Measurements from ENCODE around the gene BCL2L2. TPM values are rescaled to one million over a fixed set of nuclear protein-coding genes. Genes with fewer than 3 reads are reported as not detected.

BCL2L2 gene
- total and polyA plus RNA-seq, 10 of the 15 experiments (the other 5 are each of a cell fraction or from before 2014, with no cell fraction given): 1.4 to 14.7 (median 7.1) TPM

- TF ChIP-seq MEF2A (IDR thresholded peaks at IDR 0.05; ENCODE audit: insufficient read depth, low read depth, low read length) (no peak), EZH2 (IDR thresholded peaks at IDR 0.05; ENCODE audit: borderline replicate concordance, control insufficient read depth, low read depth, low read length) (no peak), CUX1 (IDR thresholded peaks at IDR 0.05; ENCODE audit: insufficient replicate concordance, low read depth, low read length) (no peak), BCL11A (IDR thresholded peaks at IDR 0.05; ENCODE audit: low read depth, low read length) (no peak), MXI1 (IDR thresholded peaks at IDR 0.05; ENCODE audit: low read depth, low read length) (no peak), SP1 (IDR thresholded peaks at IDR 0.05; ENCODE audit: low read depth, low read length) (no peak), PRDM15 (CRISPR knock-in tag; IDR thresholded peaks at IDR 0.05) (no peak), YY1 (IDR thresholded peaks at IDR 0.05; ENCODE audit: low read depth, low read length) (peak; percentile 61; the same call in 1 of the 2 replicates), RFX5 (IDR thresholded peaks at IDR 0.05; ENCODE audit: low read depth, low read length) (no peak), CHD2 (IDR thresholded peaks at IDR 0.05; ENCODE audit: borderline replicate concordance, low read depth, low read length) (peak; percentile 77), ZZZ3 (IDR thresholded peaks at IDR 0.05; ENCODE audit: control insufficient read depth, insufficient read length, low read depth) (no peak), HDGF (IDR thresholded peaks at IDR 0.05) (0 out of 2 replicates have a peak, but pooled peaks have one; percentile 21), SRF (IDR thresholded peaks at IDR 0.05; ENCODE audit: low read depth in 2 of 2, low read length in 2 of 2) (no peak)
- TF ChIP-seq, protein P1, sequence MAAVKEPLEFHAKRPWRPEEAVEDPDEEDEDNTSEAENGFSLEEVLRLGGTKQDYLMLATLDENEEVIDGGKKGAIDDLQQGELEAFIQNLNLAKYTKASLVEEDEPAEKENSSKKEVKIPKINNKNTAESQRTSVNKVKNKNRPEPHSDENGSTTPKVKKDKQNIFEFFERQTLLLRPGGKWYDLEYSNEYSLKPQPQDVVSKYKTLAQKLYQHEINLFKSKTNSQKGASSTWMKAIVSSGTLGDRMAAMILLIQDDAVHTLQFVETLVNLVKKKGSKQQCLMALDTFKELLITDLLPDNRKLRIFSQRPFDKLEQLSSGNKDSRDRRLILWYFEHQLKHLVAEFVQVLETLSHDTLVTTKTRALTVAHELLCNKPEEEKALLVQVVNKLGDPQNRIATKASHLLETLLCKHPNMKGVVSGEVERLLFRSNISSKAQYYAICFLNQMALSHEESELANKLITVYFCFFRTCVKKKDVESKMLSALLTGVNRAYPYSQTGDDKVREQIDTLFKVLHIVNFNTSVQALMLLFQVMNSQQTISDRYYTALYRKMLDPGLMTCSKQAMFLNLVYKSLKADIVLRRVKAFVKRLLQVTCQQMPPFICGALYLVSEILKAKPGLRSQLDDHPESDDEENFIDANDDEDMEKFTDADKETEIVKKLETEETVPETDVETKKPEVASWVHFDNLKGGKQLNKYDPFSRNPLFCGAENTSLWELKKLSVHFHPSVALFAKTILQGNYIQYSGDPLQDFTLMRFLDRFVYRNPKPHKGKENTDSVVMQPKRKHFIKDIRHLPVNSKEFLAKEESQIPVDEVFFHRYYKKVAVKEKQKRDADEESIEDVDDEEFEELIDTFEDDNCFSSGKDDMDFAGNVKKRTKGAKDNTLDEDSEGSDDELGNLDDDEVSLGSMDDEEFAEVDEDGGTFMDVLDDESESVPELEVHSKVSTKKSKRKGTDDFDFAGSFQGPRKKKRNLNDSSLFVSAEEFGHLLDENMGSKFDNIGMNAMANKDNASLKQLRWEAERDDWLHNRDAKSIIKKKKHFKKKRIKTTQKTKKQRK (IDR thresholded peaks at IDR 0.05; ENCODE audit: low read depth, low read length): no peak
- TF ChIP-seq, protein P2, sequence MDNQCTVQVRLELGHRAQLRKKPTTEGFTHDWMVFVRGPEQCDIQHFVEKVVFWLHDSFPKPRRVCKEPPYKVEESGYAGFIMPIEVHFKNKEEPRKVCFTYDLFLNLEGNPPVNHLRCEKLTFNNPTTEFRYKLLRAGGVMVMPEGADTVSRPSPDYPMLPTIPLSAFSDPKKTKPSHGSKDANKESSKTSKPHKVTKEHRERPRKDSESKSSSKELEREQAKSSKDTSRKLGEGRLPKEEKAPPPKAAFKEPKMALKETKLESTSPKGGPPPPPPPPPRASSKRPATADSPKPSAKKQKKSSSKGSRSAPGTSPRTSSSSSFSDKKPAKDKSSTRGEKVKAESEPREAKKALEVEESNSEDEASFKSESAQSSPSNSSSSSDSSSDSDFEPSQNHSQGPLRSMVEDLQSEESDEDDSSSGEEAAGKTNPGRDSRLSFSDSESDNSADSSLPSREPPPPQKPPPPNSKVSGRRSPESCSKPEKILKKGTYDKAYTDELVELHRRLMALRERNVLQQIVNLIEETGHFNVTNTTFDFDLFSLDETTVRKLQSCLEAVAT (IDR thresholded peaks at IDR 0.05): no peak
These were observed 11.7 kb upstream of the BCL2L2 start (continued) for GRCh38 chr14:23294734-23295561.

Data from GM12878 (cell line).